HEK293T (cell line): ENCODE results near the gene PTPRZ1.

Source experiments
- BHLHE40 ChIP-seq: fragments of 450-650 bp; IDR thresholded peaks from 2 replicates; pipeline ENCODE4 v1.6.1; 2016; ENCODE audit warnings: mild to moderate bottlenecking, moderate library complexity, borderline replicate concordance
- ELF4 ChIP-seq: fragments of 450-650 bp; IDR thresholded peaks from 2 replicates; pipeline ENCODE4 v1.6.1; 2017; ENCODE audit warnings: antibody characterized with exemption
- FOXA1 ChIP-seq: fragments of 450-650 bp; IDR thresholded peaks from 2 replicates; pipeline ENCODE4 v1.6.1; 2016; ENCODE audit warnings: mild to moderate bottlenecking
- FOXK2 ChIP-seq: fragments of 450-650 bp; IDR thresholded peaks from 2 replicates; pipeline ENCODE4 v1.6.1; 2016; ENCODE audit warnings: mild to moderate bottlenecking
- FOXM1 ChIP-seq: fragments of 450-650 bp; IDR thresholded peaks from 2 replicates; pipeline ENCODE4 v1.6.1; 2017; ENCODE audit warnings: mild to moderate bottlenecking, borderline replicate concordance
- HDGF ChIP-seq: fragments of 450-650 bp; IDR thresholded peaks from 2 replicates; pipeline ENCODE4 v1.6.1; 2017; ENCODE audit warnings: antibody characterized with exemption, borderline replicate concordance
- L3MBTL2 ChIP-seq: fragments of 450-650 bp; conservative IDR thresholded peaks from 2 replicates; pipeline ENCODE4 v1.6.1; 2016; ENCODE audit warnings: mild to moderate bottlenecking
- LEF1 ChIP-seq: fragments of 450-650 bp; IDR thresholded peaks from 2 replicates; pipeline ENCODE4 v1.6.1; 2017; ENCODE audit warnings: mild to moderate bottlenecking, borderline replicate concordance
- PKNOX1 ChIP-seq: fragments of 450-650 bp; IDR thresholded peaks from 2 replicates; pipeline ENCODE4 v1.6.1; 2016
- SP1 ChIP-seq: fragments of 450-650 bp; IDR thresholded peaks from 2 replicates; pipeline ENCODE4 v1.6.1; 2017
- SUZ12 ChIP-seq: fragments of 450-650 bp; IDR thresholded peaks from 2 replicates; pipeline ENCODE4 v1.6.1; 2016; ENCODE audit warnings: mild to moderate bottlenecking
- TARDBP ChIP-seq: fragments of 450-650 bp; IDR thresholded peaks from 2 replicates; pipeline ENCODE4 v1.6.1; 2016
- ZNF384 ChIP-seq: fragments of 450-650 bp; IDR thresholded peaks from 2 replicates; pipeline ENCODE4 v1.6.1; 2016

- TF ChIP-seq SP1, result no peak
- no peak for TF ChIP-seq FOXM1
- TF ChIP-seq BHLHE40, result no peak
- no peak for TF ChIP-seq TARDBP
- TF ChIP-seq LEF1, result no peak
- no peak for TF ChIP-seq ZNF384
- TF ChIP-seq SUZ12, result no peak
- no peak for TF ChIP-seq FOXK2
- no peak for TF ChIP-seq ELF4
- no peak for TF ChIP-seq HDGF
- TF ChIP-seq L3MBTL2, result no peak
- no peak for TF ChIP-seq PKNOX1
- no peak for TF ChIP-seq FOXA1
Observed at GRCh38 chr7:121891731-121892130, 18.8 kb downstream of the PTPRZ1 start.
